Upper lobe of left lung (tissue), 6 donors: ENCODE data around the gene COL23A1. TPM values are rescaled to one million over a fixed set of nuclear protein-coding genes. Genes with fewer than 3 reads are reported as not detected.
"Not testable (repeated sequence)": the region's sequence is repeated elsewhere in the genome, so short reads cannot be mapped to it uniquely, and the experiment has no call there.

ENCODE experiments used
- ATAC-seq, 2 donors: fragments of 200-7000 bp; cut with Tn5 transposase; one replicate each; pipeline ENCODE4 v1.9.1; 2022; ENCODE audit warnings: mild to moderate bottlenecking in 2 of 2, moderate library complexity in 2 of 2; ENCODE audit not compliant: low FRiP score in 2 of 2
- DNase-seq, 2 donors: peaks; one replicate each; pipeline ENCODE4 v3.0.0-alpha.2; 2019 to 2020
- H3K27ac ChIP-seq, 4 donors: fragments of 200-600 bp; sonication (generic); one replicate each; pipeline ENCODE4 v1.5.1; 2016 to 2019
- H3K27me3 ChIP-seq, 4 donors: fragments of 200-600 bp; sonication (generic); one replicate each; pipeline ENCODE4 v1.5.1; 2017 to 2019
- H3K36me3 ChIP-seq, 4 donors: fragments of 200-600 bp; sonication (generic); one replicate each; pipeline ENCODE4 v1.5.1; 2016 to 2019
- H3K4me1 ChIP-seq, 4 donors: fragments of 200-600 bp; sonication (generic); one replicate each; pipeline ENCODE4 v1.5.1; 2018 to 2019
- H3K4me3 ChIP-seq, 4 donors: fragments of 200-600 bp; sonication (generic); one replicate each; pipeline ENCODE4 v1.5.1; 2017 to 2019; ENCODE audit warnings: mild to moderate bottlenecking in 2 of 4, moderate library complexity in 1 of 4
- H3K9me3 ChIP-seq, 4 donors: fragments of 200-600 bp; sonication (generic); one replicate each; pipeline ENCODE4 v1.5.1; 2018 to 2019
- CTCF ChIP-seq, 6 experiments: fragments of 450-650 bp in 4 of 6; fragments of 200-600 bp in 2 of 6; sonication (generic) in 2 of 6; IDR thresholded peaks; one replicate each; pipeline ENCODE4 v1.5.1; 2016 to 2019; ENCODE audit warnings: antibody characterized with exemption in 6 of 6
- EP300 ChIP-seq, 4 donors: sonication (generic); formaldehyde crosslinking; IDR thresholded peaks; one replicate each; pipeline ENCODE4 v1.5.1; 2017; ENCODE audit warnings: antibody characterized with exemption in 4 of 4, control low read depth in 2 of 4
- POLR2A ChIP-seq, 4 donors: fragments of 450-650 bp; IDR thresholded peaks; one replicate each; pipeline ENCODE4 v1.5.1; 2016 to 2017; ENCODE audit warnings: antibody characterized with exemption in 4 of 4, mild to moderate bottlenecking in 2 of 4
- POLR2AphosphoS5 ChIP-seq, 2 donors: sonication (generic); formaldehyde crosslinking; IDR thresholded peaks; one replicate each; pipeline ENCODE4 v1.5.1; 2017; ENCODE audit warnings: antibody characterized with exemption in 2 of 2
- WGBS, 2 donors: methylation state at CpG; one replicate each; pipeline ENCODE4 v1.1.5; 2017 to 2018; 5-methylcytosine and 5-hydroxymethylcytosine counted together
- total RNA-seq, 6 donors: library from RNA; depleted of rRNA in 4 of 6; stranded (reverse); fragments of >200 nt in 4 of 6; gene quantifications; one replicate each; pipeline versions ENCODE4 v1.1.0 to v1.2.1, GENCODE V29; 2016 to 2021
- donor health status: DM: no; HTN: no; CAD: no; lungs with moderate emphysema.
- donor health status: DM: no; HTN: yes; CAD: no; lungs with severe emphysema.

COL23A1 gene
- total RNA-seq, 6 donors from 2014 or later = 0.61 to 3.1 (median 1.5) TPM

- Histone ChIP-seq H3K4me1 (peaks cover 19 to 56% (median 35%) of the 10 kb centered on the region in 4 donors), H3K27ac (peak overlapping the region in 3 of 4 donors; percentile 95 to 99 (median 96))
- TF ChIP-seq POLR2AphosphoS5 (IDR thresholded peaks at IDR 0.05) = no peak
- TF ChIP-seq EP300 (IDR thresholded peaks at IDR 0.05) = no peak
- TF ChIP-seq POLR2A (IDR thresholded peaks at IDR 0.05) = no peak
These were observed 359.2 kb downstream of the COL23A1 start for GRCh38 chr5:178230879-178231538.

GRCh38 chr5:178229861-178230260 lies 360.3 kb downstream of the COL23A1 start:
- Histone ChIP-seq H3K27ac (no peak overlapping the region), H3K4me1 (peaks cover 18 to 46% (median 28%) of the 10 kb centered on the region in 4 donors), H3K4me3 (no peak overlapping the region), H3K9me3 (no peaks in the 10 kb centered on the region), H3K27me3 (no peaks in the 10 kb centered on the region), H3K36me3 (peaks cover 0 to 60% (median 39%) of the 10 kb centered on the region in 4 donors)
- WGBS, 2 donors = 90 to 94% methylated on average over 2 to 10 of the region's 10 CpGs
- DNase-seq (no peak), ATAC-seq (no peak)
- TF ChIP-seq POLR2A (IDR thresholded peaks at IDR 0.05) (no peak), EP300 (IDR thresholded peaks at IDR 0.05) (no peak), CTCF (IDR thresholded peaks at IDR 0.05) (no peak), POLR2AphosphoS5 (IDR thresholded peaks at IDR 0.05) (no peak)

More at GRCh38 chr5:178230879-178231538, 359.2 kb downstream of the COL23A1 start:
- DNase-seq = no peak
- 75 to 76% methylated on average over 7 to 9 of the region's 9 CpGs for WGBS, 2 donors
- H3K4me3 ChIP-seq = peak overlapping the region in 3 of 4 donors; percentile 67 to 93 (median 68)
- H3K36me3 ChIP-seq = peaks cover 0 to 49% (median 31%) of the 10 kb centered on the region in 4 donors
- ATAC-seq = peak in 1 of 2 donors; percentile 23
- H3K27me3 ChIP-seq = no peaks in the 10 kb centered on the region
- H3K9me3 ChIP-seq = no peaks in the 10 kb centered on the region

- 93 to 97% methylated on average over 13 of the region's 13 CpGs for WGBS, 2 donors
- not testable (repeated sequence) for DNase-seq, ATAC-seq, H3K27ac ChIP-seq, H3K4me3 ChIP-seq, H3K27me3 ChIP-seq, H3K9me3 ChIP-seq
- peaks cover 0 to 67% (median 45%) of the 10 kb centered on the region in 4 donors for H3K36me3 ChIP-seq
- H3K4me1 ChIP-seq = peaks cover 13 to 39% (median 25%) of the 10 kb centered on the region in 4 donors
These were observed 361.1 kb downstream of the COL23A1 start for GRCh38 chr5:178229111-178229510.

- H3K36me3 ChIP-seq = peaks cover 0 to 72% (median 46%) of the 10 kb centered on the region in 4 donors
- H3K9me3 ChIP-seq = no peaks in the 10 kb centered on the region
- H3K4me3 ChIP-seq = no peak overlapping the region
- no peak for DNase-seq
- ATAC-seq = no peak
- 90 to 95% methylated on average over 11 of the region's 11 CpGs for WGBS, 2 donors
- no peak overlapping the region for H3K27ac ChIP-seq
- H3K27me3 ChIP-seq = no peaks in the 10 kb centered on the region
- peaks cover 16 to 42% (median 30%) of the 10 kb centered on the region in 4 donors for H3K4me1 ChIP-seq
- TF ChIP-seq POLR2AphosphoS5 (IDR thresholded peaks at IDR 0.05) = no peak
- TF ChIP-seq CTCF (IDR thresholded peaks at IDR 0.05) = no peak
- TF ChIP-seq EP300 (IDR thresholded peaks at IDR 0.05) = no peak
- TF ChIP-seq POLR2A (IDR thresholded peaks at IDR 0.05) = no peak
These were observed 361.6 kb downstream of the COL23A1 start for GRCh38 chr5:178228609-178229008.

GRCh38 chr5:178227929-178228328 lies 362.3 kb downstream of the COL23A1 start:
- Histone ChIP-seq H3K4me3 (no peak overlapping the region), H3K27ac (no peak overlapping the region), H3K36me3 (peaks cover 0 to 76% (median 46%) of the 10 kb centered on the region in 4 donors), H3K9me3 (no peaks in the 10 kb centered on the region), H3K4me1 (peaks cover 17 to 36% (median 33%) of the 10 kb centered on the region in 4 donors), H3K27me3 (no peaks in the 10 kb centered on the region)
- no peak for DNase-seq
- TF ChIP-seq EP300 (IDR thresholded peaks at IDR 0.05) (no peak), CTCF (IDR thresholded peaks at IDR 0.05) (no peak), POLR2A (IDR thresholded peaks at IDR 0.05) (no peak), POLR2AphosphoS5 (IDR thresholded peaks at IDR 0.05) (no peak)
- WGBS, 2 donors = 87 to 90% methylated on average over 3 of the region's 3 CpGs
- no peak for ATAC-seq
